Measurements from ENCODE around the gene MYO19. TPM values are rescaled to one million over a fixed set of nuclear protein-coding genes. Genes with fewer than 3 reads are reported as not detected.

MYO19 gene
- total and polyA plus RNA-seq, 2 of the 4 experiments (the other 2 are of a cell fraction) = 35.8 to 55.6 TPM

DNA sequence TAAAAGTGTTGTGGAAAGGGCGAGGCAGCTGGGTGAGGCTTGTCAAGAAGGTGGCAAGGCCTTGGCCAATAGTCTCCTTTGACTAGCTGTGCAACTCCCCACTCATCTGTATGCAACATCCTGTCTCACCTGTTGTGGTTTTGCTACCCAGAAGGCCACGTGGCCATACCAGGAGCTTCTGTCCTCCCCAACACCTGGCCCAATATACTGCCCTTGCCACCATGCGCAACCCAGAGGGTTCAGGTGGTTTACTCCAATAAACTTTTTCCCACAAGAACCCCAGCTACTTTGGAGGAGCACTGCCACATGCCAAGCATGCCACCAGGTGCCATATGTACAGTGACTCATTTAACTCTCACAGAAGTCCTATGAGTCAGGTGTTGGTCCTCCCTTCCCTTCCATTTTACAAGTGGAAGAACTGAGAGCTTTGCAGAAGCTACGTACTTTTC, 10.2 kb downstream of the MYO19 start:
- Histone ChIP-seq H2BK20ac (ENCODE audit: low read depth, low read length) (no peak overlapping the region), H4K91ac (ENCODE audit: insufficient read depth, low read depth, low read length) (no peak overlapping the region), H3K27ac (ENCODE audit: insufficient read depth, low read length) (no peak overlapping the region), H4K5ac (ENCODE audit: low read depth, low read length) (no peak overlapping the region), H3K4ac (ENCODE audit: low read depth, low read length) (no peak overlapping the region), H2AK5ac (ENCODE audit: low read depth, low read length) (no peak overlapping the region), H3K9ac (ENCODE audit: low read depth, low read length) (no peak overlapping the region), H3K79me1 (ENCODE audit: low read depth in 1 of 2, low read length in 2 of 2) (peaks cover 12 to 28% of the 10 kb centered on the region in 2 experiments), H3K23ac (ENCODE audit: low read depth, low read length) (no peak overlapping the region), H3K4me3 (ENCODE audit: insufficient read depth, low read depth, low read length) (no peak overlapping the region), H2BK5ac (ENCODE audit: low read depth, low read length, poor library complexity, severe bottlenecking) (no peak overlapping the region), H3K4me1 (ENCODE audit: control insufficient read depth, insufficient read depth, low read length) (no peaks in the 10 kb centered on the region), H3K36me3 (ENCODE audit: control insufficient read depth, insufficient read depth, low read length) (peaks cover 30% of the 10 kb centered on the region), H2AFZ (replicated peaks; ENCODE audit: low read length, poor library complexity) (no peak overlapping the region), H3K14ac (replicated peaks; ENCODE audit: low read depth, low read length) (no peak overlapping the region), H3K56ac (ENCODE audit: extremely low read depth, insufficient read depth, low read length) (no peak overlapping the region), H3K9me3 (ENCODE audit: control insufficient read depth, insufficient read depth, low read length) (no peaks in the 10 kb centered on the region), H2AK9ac (replicated peaks; ENCODE audit: low read depth, low read length, poor library complexity) (no peak overlapping the region), H3K18ac (ENCODE audit: low read depth, low read length) (no peak overlapping the region), H2BK15ac (ENCODE audit: low read depth, low read length) (no peak overlapping the region), H4K8ac (ENCODE audit: low read depth in 2 of 2, low read length in 2 of 2) (no peak overlapping the region), H3K27me3 (ENCODE audit: control insufficient read depth, insufficient read depth, low read length) (no peaks in the 10 kb centered on the region), H4K20me1 (ENCODE audit: insufficient read depth, low read length) (peaks cover 6% of the 10 kb centered on the region), H2BK120ac (ENCODE audit: low read depth, low read length) (no peak overlapping the region), H3K4me2 (ENCODE audit: low read depth, low read length) (no peak overlapping the region), H3K9me1 (ENCODE audit: insufficient read depth, low read length) (peaks cover 13% of the 10 kb centered on the region)
- ChIA-PET CTCF (no interaction called here), POLR2A (ENCODE audit: unreplicated experiment) (no interaction called here)
- dilution Hi-C loops (cut with HindIII; ENCODE audit: low sequenced_read_pairs, unreplicated experiment) = no loop called here
- BruUV-seq (replicated peaks) = no TSS peak
- WGBS, 2 experiments (ENCODE audit: extremely low coverage in 2 of 2, insufficient read length in 1 of 2) = no CpG with 5 or more reads among the region's 4 CpGs
- no peak for ATAC-seq (ENCODE audit: low read depth)
- TF ChIP-seq CHD1 (IDR thresholded peaks at IDR 0.05; ENCODE audit: low read depth, low read length) (no peak), CEBPB (IDR thresholded peaks at IDR 0.05; ENCODE audit: low read depth, low read length) (no peak), MAFK (IDR thresholded peaks at IDR 0.05; ENCODE audit: low read depth, low read length) (no peak), RAD21 (IDR thresholded peaks at IDR 0.05; ENCODE audit: low read length) (no peak), NFE2L2 (IDR thresholded peaks at IDR 0.05; ENCODE audit: low read depth, low read length) (no peak), RFX5 (IDR thresholded peaks at IDR 0.05; ENCODE audit: low read depth, low read length) (no peak), SMC3 (IDR thresholded peaks at IDR 0.05; ENCODE audit: low read depth, low read length) (no peak), POLR2A (IDR thresholded peaks at IDR 0.05; ENCODE audit: low read depth, low read length) (no peak), RCOR1 (IDR thresholded peaks at IDR 0.05; ENCODE audit: insufficient replicate concordance, low read length) (no peak), FOS (IDR thresholded peaks at IDR 0.05; ENCODE audit: low read depth, low read length) (no peak), MXI1 (IDR thresholded peaks at IDR 0.05; ENCODE audit: borderline replicate concordance, low read depth, low read length) (no peak), MAZ (IDR thresholded peaks at IDR 0.05; ENCODE audit: borderline replicate concordance, low read depth, low read length) (no peak), BHLHE40 (IDR thresholded peaks at IDR 0.05; ENCODE audit: low read depth, low read length) (no peak)
- TF ChIP-seq, protein P1, sequence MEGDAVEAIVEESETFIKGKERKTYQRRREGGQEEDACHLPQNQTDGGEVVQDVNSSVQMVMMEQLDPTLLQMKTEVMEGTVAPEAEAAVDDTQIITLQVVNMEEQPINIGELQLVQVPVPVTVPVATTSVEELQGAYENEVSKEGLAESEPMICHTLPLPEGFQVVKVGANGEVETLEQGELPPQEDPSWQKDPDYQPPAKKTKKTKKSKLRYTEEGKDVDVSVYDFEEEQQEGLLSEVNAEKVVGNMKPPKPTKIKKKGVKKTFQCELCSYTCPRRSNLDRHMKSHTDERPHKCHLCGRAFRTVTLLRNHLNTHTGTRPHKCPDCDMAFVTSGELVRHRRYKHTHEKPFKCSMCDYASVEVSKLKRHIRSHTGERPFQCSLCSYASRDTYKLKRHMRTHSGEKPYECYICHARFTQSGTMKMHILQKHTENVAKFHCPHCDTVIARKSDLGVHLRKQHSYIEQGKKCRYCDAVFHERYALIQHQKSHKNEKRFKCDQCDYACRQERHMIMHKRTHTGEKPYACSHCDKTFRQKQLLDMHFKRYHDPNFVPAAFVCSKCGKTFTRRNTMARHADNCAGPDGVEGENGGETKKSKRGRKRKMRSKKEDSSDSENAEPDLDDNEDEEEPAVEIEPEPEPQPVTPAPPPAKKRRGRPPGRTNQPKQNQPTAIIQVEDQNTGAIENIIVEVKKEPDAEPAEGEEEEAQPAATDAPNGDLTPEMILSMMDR (conservative IDR thresholded peaks at IDR 0.05; ENCODE audit: low read depth, low read length) = no peak
- TF ChIP-seq, protein P2, sequence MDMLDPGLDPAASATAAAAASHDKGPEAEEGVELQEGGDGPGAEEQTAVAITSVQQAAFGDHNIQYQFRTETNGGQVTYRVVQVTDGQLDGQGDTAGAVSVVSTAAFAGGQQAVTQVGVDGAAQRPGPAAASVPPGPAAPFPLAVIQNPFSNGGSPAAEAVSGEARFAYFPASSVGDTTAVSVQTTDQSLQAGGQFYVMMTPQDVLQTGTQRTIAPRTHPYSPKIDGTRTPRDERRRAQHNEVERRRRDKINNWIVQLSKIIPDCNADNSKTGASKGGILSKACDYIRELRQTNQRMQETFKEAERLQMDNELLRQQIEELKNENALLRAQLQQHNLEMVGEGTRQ (IDR thresholded peaks at IDR 0.05; ENCODE audit: low read depth, low read length) = no peak
- TF ChIP-seq, protein P3, sequence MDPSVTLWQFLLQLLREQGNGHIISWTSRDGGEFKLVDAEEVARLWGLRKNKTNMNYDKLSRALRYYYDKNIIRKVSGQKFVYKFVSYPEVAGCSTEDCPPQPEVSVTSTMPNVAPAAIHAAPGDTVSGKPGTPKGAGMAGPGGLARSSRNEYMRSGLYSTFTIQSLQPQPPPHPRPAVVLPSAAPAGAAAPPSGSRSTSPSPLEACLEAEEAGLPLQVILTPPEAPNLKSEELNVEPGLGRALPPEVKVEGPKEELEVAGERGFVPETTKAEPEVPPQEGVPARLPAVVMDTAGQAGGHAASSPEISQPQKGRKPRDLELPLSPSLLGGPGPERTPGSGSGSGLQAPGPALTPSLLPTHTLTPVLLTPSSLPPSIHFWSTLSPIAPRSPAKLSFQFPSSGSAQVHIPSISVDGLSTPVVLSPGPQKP (IDR thresholded peaks at IDR 0.05; ENCODE audit: borderline replicate concordance, low read depth, low read length) = no peak
- intact Hi-C loops (cut with micrococcal nuclease) = no loop called here
- DNase-seq = peak; percentile 41
- in situ Hi-C loops (cut with MboI; ENCODE audit: low sequenced_read_pairs) = no loop called here

Data from IMR-90 (cell line).